Kidney (tissue), 14 donors: ENCODE measurements around the gene ITGA2B. TPM values are rescaled to one million over a fixed set of nuclear protein-coding genes. Genes with fewer than 3 reads are reported as not detected.
"Not testable (repeated sequence)": the region's sequence is repeated elsewhere in the genome, so short reads cannot be mapped to it uniquely, and the experiment has no call there.

Source experiments
- DNase-seq, 5 donors: peaks; one replicate each; pipeline ENCODE4 v3.0.0-alpha.2; 2013 to 2020
- FAIRE-seq: peaks from 2 replicates; lab custom pipeline; 2012; peaks lifted over from hg19 to GRCh38; lab: Jason Lieb, UNC
- H3K27ac ChIP-seq, 2 donors: one replicate each; pipeline ENCODE4 v1.7.0; 2013; ENCODE audit warnings: low read depth in 2 of 2, low read length in 2 of 2, inconsistent platforms in 1 of 2
- H3K27me3 ChIP-seq: one replicate; pipeline ENCODE4 v1.7.1; 2013; ENCODE audit warnings: low read length, inconsistent platforms; ENCODE audit not compliant: control insufficient read depth, insufficient read depth
- H3K36me3 ChIP-seq, 3 donors: one replicate each; pipeline versions ENCODE4 v1.7.0 to v1.7.1; 2013; ENCODE audit warnings: low read length in 3 of 3, control low read depth in 1 of 3, inconsistent platforms in 1 of 3; ENCODE audit not compliant: insufficient read depth in 3 of 3, control insufficient read depth in 2 of 3
- H3K4me1 ChIP-seq, 3 donors: one replicate each; pipeline versions ENCODE4 v1.7.0 to v1.7.1; 2013; ENCODE audit warnings: low read length in 3 of 3, inconsistent platforms in 1 of 3, low read depth in 1 of 3; ENCODE audit not compliant: control insufficient read depth in 2 of 3, insufficient read depth in 2 of 3
- H3K4me3 ChIP-seq, 3 donors: one replicate each; pipeline versions ENCODE4 v1.7.0 to v1.8.1; 2013; ENCODE audit warnings: low read length in 3 of 3, control low read depth in 1 of 3, inconsistent platforms in 1 of 3
- H3K9ac ChIP-seq, 3 donors: one replicate each; pipeline versions ENCODE4 v1.7.0 to v1.7.1; 2013; ENCODE audit warnings: low read length in 3 of 3, control low read depth in 1 of 3, inconsistent platforms in 1 of 3
- H3K9me3 ChIP-seq, 3 donors: one replicate each; pipeline versions ENCODE4 v1.7.0 to v1.7.1; 2013; ENCODE audit warnings: low read length in 3 of 3, control low read depth in 1 of 3, inconsistent platforms in 1 of 3; ENCODE audit not compliant: control insufficient read depth in 2 of 3, insufficient read depth in 1 of 3
- intact Hi-C: fragments of 100-400 bp; cut with DNase I; formaldehyde crosslinking; loops from one replicate; pipeline ENCODE4 v1.11.1; 2022
- polyA plus RNA-seq: library from polyadenylated mRNA; stranded (reverse); fragments of 350-450 nt; fragmentation: Illumina TruSeq; extraction: RNeasy Lipid Tissue Mini Kit (QIAGEN cat#74804); gene quantifications from one replicate; pipeline ENCODE4 v1.2.3, GENCODE V29; 2014; ENCODE audit warnings: low read depth, low replicate concordance; ENCODE audit not compliant: insufficient read depth
- total RNA-seq: library from RNA; stranded (reverse); fragmentation: NEBNext Ultra II Directional; extraction: Animal tissue kit (Norgen Biotek cat#: 25700); gene quantifications from one replicate; pipeline ENCODE4 v1.2.1, GENCODE V29; 2021
- TF ChIP-seq, protein P1 (sequence below): IDR thresholded peaks from 3 replicates; pipeline ENCODE4 v1.5.1; 2012; ENCODE audit warnings: mild to moderate bottlenecking, moderate library complexity, borderline replicate concordance; ENCODE audit not compliant: insufficient read depth; ENCODE audit errors: extremely low read depth
- donor health status: control.
- donor health status: control.
- donor health status: control.
- donor health status: control.
- donor health status: control.
- donor health status: DM: yes; HTN: yes; CAD: no.
- donor health status: Normal renal cell carcinoma (clear cell type).

ITGA2B gene
- total and polyA plus RNA-seq, 2 donors from 2014 or later, result 0.67 to 1.7 TPM

DNA sequence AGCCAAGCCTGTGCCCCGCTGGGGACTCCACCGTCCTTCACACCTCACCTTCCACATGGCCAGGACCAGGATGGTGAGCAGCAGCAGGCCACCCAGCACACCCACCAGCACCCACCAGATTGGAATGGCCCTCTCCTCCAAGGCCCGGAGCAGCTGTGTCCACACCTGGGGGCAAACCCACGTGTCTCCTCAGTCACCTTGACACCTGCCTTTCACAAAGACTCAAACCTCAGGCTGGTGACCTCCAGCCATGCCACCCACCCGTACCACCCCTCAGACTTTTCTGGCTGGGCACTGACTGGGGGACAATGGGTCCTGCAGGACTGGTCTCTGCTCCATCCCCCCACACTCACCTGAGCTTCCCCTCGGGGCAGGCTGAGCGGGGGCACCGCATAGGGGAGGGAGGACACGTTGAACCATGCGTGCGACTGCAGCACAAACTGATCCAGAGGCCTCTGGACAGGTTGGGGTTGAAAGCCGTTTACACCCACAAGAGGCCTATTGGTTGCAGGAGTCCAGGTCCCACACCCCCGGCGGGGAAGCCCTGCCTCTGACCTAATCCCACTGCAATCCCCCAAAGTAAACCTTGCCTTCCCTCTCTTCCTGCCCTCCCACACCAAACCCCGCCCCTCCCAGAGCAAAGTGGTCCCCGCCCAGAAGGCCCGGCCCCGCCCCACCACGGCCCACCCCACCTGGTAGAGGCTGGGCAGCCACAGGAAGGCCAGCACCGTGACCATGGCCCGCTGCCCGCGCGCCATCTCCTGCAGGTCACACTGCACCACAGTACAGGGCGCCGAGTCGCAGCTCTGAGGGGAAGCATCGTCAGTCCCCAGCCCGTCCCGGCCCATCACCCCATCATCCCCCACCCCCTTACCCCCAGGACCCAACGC, 14.9 kb downstream of the ITGA2B start:
- DNase-seq (peak; percentile 62 to 90 (median 84)), FAIRE-seq (no peak)
- Histone ChIP-seq H3K9me3 (no peaks in the 10 kb centered on the region), H3K36me3 (no peaks in the 10 kb centered on the region), H3K4me3 (no peak overlapping the region), H3K9ac (peak overlapping the region in 1 of 3 donors; percentile 3), H3K27me3 (no peaks in the 10 kb centered on the region), H3K4me1 (peaks cover 0 to 4% (median 0%) of the 10 kb centered on the region in 3 donors), H3K27ac (no peak overlapping the region)
- TF ChIP-seq, protein P1, sequence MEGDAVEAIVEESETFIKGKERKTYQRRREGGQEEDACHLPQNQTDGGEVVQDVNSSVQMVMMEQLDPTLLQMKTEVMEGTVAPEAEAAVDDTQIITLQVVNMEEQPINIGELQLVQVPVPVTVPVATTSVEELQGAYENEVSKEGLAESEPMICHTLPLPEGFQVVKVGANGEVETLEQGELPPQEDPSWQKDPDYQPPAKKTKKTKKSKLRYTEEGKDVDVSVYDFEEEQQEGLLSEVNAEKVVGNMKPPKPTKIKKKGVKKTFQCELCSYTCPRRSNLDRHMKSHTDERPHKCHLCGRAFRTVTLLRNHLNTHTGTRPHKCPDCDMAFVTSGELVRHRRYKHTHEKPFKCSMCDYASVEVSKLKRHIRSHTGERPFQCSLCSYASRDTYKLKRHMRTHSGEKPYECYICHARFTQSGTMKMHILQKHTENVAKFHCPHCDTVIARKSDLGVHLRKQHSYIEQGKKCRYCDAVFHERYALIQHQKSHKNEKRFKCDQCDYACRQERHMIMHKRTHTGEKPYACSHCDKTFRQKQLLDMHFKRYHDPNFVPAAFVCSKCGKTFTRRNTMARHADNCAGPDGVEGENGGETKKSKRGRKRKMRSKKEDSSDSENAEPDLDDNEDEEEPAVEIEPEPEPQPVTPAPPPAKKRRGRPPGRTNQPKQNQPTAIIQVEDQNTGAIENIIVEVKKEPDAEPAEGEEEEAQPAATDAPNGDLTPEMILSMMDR, result no peak
- intact Hi-C loops, result no loop called here

DNA sequence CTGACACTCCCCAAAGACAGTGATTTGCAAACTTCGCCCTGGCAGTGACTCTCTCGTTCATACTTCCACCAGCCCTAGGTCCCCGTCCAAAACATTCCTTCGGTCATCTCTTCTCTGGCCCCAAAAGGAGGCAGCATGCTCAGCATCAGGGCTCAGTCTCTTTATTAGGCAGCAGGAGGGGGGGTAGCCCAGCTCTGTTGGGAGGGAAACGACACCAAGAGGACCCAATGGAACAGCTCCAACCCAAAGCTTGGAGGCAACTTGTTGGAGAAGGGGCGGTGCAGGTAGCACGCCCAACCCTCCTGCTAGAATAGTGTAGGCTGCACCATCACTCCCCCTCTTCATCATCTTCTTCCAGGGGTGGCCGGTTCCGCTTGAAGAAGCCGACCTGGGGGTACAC, 17.4 kb downstream of the ITGA2B start:
- intact Hi-C loops, result no loop called here
- TF ChIP-seq, protein P1, result no peak
- FAIRE-seq, result no peak

DNA sequence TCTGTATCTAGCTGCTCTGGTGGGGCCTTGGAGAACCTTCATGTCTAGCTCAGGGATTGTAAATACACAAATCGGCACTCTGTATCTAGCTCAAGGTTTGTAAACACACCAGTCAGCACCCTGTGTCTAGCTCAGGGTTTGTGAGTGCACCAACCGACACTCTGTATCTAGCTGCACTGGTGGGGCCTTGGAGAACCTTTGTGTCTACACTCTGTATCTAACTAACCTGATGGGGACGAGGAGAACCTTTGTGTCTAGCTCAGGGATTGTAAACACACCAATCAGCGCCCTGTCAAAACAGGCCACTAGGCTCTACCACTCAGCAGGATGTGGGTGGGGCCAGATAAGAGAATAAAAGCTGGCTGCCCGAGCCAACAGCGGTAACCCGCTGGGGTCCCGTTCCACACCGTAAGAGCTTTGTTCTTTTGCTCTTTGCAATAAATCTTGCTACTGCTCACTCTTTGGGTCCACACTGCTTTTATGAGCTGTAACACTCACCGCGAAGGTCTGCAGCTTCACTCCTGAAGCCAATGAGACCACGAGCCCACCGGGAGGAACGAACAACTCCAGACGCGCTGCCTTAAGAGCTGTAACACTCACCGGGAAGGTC, 19.9 kb downstream of the ITGA2B start:
- H3K27ac ChIP-seq, H3K27me3 ChIP-seq, H3K9me3 ChIP-seq, H3K4me3 ChIP-seq, H3K4me1 ChIP-seq, H3K9ac ChIP-seq, intact Hi-C loops, FAIRE-seq, H3K36me3 ChIP-seq: not testable (repeated sequence)
- peak in 3 of 5 donors; percentile 53 to 59 (median 54) for DNase-seq

More for the DNA sequence above, 17.4 kb downstream of the ITGA2B start:
- H3K9me3 ChIP-seq, result no peaks in the 10 kb centered on the region
- peaks cover 0 to 4% (median 0%) of the 10 kb centered on the region in 3 donors for H3K4me1 ChIP-seq
- H3K9ac ChIP-seq, result no peak overlapping the region
- H3K27me3 ChIP-seq, result no peaks in the 10 kb centered on the region
- no peak overlapping the region for H3K27ac ChIP-seq
- no peaks in the 10 kb centered on the region for H3K36me3 ChIP-seq
- peak in 1 of 5 donors; percentile 39 for DNase-seq
- H3K4me3 ChIP-seq, result no peak overlapping the region

DNA sequence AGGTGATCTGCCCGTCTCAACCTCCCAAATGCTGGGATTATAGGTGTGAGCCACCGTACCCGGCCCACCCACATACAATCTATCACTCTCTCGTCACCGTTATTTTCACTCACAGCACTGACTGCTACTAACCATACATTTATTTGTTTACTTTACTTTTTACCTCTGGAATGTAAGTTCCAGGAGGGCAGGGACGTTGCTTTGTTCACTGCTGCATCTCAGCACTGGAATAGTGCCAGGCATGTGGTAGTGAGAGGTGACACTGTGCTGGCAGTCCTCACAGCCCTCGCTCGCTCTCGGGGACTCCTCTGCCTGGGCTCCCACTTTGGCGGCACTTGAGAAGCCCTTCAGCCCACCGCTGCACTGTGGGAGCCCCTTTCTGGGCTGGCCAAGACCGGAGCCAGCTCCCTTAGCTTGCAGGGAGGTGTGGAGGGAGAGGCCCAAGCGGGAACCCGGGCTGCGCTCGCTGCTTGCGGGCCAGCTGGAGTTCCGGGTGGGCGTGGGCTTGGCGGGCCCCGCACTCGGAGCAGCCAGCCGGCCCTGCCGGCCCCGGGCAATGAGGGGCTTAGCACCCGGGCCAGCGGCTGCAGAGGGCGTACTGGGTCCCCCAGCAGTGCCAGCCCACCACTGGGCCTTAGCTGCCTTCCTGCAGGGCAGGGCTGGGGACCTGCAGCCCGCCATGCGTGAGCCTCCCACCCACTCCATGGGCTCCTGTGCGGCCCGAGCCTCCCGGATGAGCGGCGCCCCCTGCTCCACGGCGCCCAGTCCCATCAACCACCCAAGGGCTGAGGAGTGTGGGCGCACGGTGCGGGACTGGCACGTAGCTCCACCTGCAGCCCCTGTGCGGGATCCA, 20.8 kb downstream of the ITGA2B start:
- peak in 1 of 5 donors; percentile 52 for DNase-seq
- H3K27me3 ChIP-seq, result not testable (repeated sequence)

More for the DNA sequence above, 20.8 kb downstream of the ITGA2B start:
- FAIRE-seq, H3K9ac ChIP-seq, H3K4me3 ChIP-seq, intact Hi-C loops, H3K4me1 ChIP-seq, H3K36me3 ChIP-seq, H3K9me3 ChIP-seq, H3K27ac ChIP-seq: not testable (repeated sequence)
